K562 (cell line): ENCODE data around the gene YES1.

Experiments
- ETS1 ChIP-seq: conservative IDR thresholded peaks from 2 replicates; pipeline ENCODE4 v1.6.1; 2011; ENCODE audit warnings: low read depth, mild to moderate bottlenecking, low read length; ENCODE audit not compliant: control insufficient read depth
- EZH2 ChIP-seq: IDR thresholded peaks from 2 replicates; pipeline ENCODE4 v1.6.1; 2012; ENCODE audit warnings: low read depth, mild to moderate bottlenecking, inconsistent platforms, low read length, borderline replicate concordance
- JUN ChIP-seq, 2 experiments: sonication (generic) in 1 of 2; formaldehyde crosslinking in 1 of 2; IDR thresholded peaks; 2 replicates each; pipeline versions ENCODE4 v1.6.1 to v1.8.0; 2012 to 2022; ENCODE audit warnings: borderline replicate concordance in 2 of 2, mild to moderate bottlenecking in 2 of 2, improper control_type of control experiment in 1 of 2, low read depth in 1 of 2, low read length in 1 of 2, missing genetic modification reagents in 1 of 2
- NFRKB ChIP-seq: fragments of 450-650 bp; IDR thresholded peaks from 2 replicates; pipeline ENCODE4 v1.6.1; 2016; ENCODE audit warnings: low read depth
- NR1H2 ChIP-seq: sonication (generic); formaldehyde crosslinking; IDR thresholded peaks from 2 replicates; pipeline ENCODE4 v1.4.0; 2020; ENCODE audit warnings: mild to moderate bottlenecking, missing genetic modification reagents
- POLR2AphosphoS5 ChIP-seq: IDR thresholded peaks from 2 replicates; pipeline ENCODE4 v1.6.1; 2011; ENCODE audit warnings: mild to moderate bottlenecking, low read depth, low read length, moderate library complexity; ENCODE audit not compliant: control insufficient read depth, insufficient read depth
- PTTG1 ChIP-seq: fragments of 450-650 bp; IDR thresholded peaks from 2 replicates; pipeline ENCODE4 v1.6.1; 2016; ENCODE audit warnings: low read depth, mild to moderate bottlenecking, missing genetic modification characterization, missing compliant biosample characterization
- YY1 ChIP-seq, 3 experiments: IDR thresholded peaks; 2 replicates each; pipeline ENCODE4 v1.6.1; 2011; ENCODE audit warnings: low read length in 2 of 3, mild to moderate bottlenecking in 2 of 3, moderate library complexity in 2 of 3, borderline replicate concordance in 1 of 3, control low read depth in 1 of 3, low read depth in 1 of 3; ENCODE audit not compliant: insufficient read depth in 3 of 3, insufficient replicate concordance in 2 of 3, control insufficient read depth in 1 of 3, insufficient read length in 1 of 3; ENCODE audit errors: extremely low read depth in 1 of 3

DNA sequence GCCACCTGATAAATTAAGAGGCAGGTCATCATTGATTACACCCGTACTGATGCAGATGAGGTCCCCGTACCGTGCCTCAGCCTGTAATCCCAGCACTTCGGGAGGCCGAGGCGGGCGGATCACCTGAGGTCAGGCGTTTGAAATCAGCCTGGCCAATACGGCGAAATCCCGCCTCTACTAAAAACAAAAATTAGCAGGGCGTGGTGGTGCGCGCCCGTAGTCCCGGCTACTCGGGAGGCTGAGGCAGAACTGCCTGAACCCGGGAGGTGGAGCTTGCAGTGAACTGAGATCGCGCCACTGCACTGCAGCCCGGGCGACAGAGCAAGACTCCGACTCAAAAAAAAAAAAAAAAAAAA, 98.9 kb downstream of the YES1 start:
- TF ChIP-seq NFRKB (no peak), YY1 (IDR thresholded peaks at IDR 0.05; ENCODE audit: borderline replicate concordance in 1 of 3, control insufficient read depth in 1 of 3, extremely low read depth in 1 of 3, insufficient read depth in 3 of 3, insufficient read length in 1 of 3, insufficient replicate concordance in 2 of 3, low read depth in 1 of 3, low read length in 2 of 3) (no peak), JUN (IDR thresholded peaks at IDR 0.05; ENCODE audit: borderline replicate concordance, low read depth, low read length) (no peak), JUN (CRISPR knock-in tag; IDR thresholded peaks at IDR 0.05; ENCODE audit: borderline replicate concordance) (no peak), PTTG1 (tag) (no peak), EZH2 (no peak), NR1H2 (CRISPR knock-in tag) (no peak), ETS1 (no peak), POLR2AphosphoS5 (no peak)
